ENCODE measurements around the gene ST6GALNAC5. TPM values are rescaled to one million over a fixed set of nuclear protein-coding genes. Genes with fewer than 3 reads are reported as not detected.

ST6GALNAC5 gene
- total RNA-seq, 2 experiments from 2014 or later: not detected

DNA sequence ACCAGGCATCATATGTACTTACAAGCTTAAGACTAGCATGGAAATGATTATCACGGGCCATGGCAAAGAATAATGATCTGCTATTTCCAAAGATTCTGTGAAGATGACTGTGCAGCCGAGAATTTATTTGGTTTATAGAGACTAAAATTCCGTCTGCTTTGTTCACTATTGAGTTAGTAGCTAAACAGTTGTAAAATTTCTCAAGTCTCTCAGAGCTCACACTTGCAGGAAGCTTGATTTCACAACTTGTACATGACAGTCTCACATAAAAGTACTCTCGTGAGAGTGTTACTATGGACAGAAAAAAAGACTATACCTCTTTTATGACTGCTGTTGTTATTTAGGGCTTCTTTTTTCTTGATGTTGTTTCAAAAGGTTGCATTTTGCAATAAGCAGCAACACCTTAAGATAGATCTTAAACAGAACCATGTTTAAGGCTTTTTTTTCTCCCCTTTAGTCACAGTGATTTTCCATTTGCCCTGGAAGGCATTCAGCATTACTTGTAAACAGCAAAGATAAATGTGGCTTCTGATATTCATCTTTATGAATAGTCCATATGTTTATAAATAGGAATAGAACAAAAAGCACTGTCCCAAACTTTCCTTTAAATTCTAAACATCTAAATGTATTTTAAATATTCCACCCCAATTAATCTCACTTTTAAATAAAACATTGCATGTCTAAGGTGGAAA lies 24.8 kb downstream of the ST6GALNAC5 start:
- POLR2A ChIA-PET: no interaction called here
- Histone ChIP-seq H3K27ac (ENCODE audit: low read depth in 1 of 2, low read length in 2 of 2) (no peak overlapping the region), H3K4me3 (ENCODE audit: low read length) (no peak overlapping the region), H3K27me3 (ENCODE audit: control insufficient read depth in 1 of 2, insufficient read depth in 2 of 2, low read length in 2 of 2) (no peaks in the 10 kb centered on the region), H3K4me1 (ENCODE audit: insufficient read depth, low read length) (no peaks in the 10 kb centered on the region), H3K36me3 (ENCODE audit: insufficient read depth, low read length) (no peaks in the 10 kb centered on the region), H3K9me3 (ENCODE audit: control insufficient read depth in 1 of 2, insufficient read depth in 1 of 2, low read length in 2 of 2) (no peaks in the 10 kb centered on the region)
- no peak for DNase-seq
- H3K9me3 Mint-ChIP-seq: no peaks in the 10 kb centered on the region
- intact Hi-C loops (cut with DNase I, micrococcal nuclease): no loop called here
- H3K27me3 Mint-ChIP-seq: no peaks in the 10 kb centered on the region
- H3K27ac Mint-ChIP-seq: no peak overlapping the region
- H3K36me3 Mint-ChIP-seq (ENCODE audit: low read depth): no peaks in the 10 kb centered on the region
- no peak overlapping the region for H3K4me3 Mint-ChIP-seq
- CTCF ChIA-PET: no interaction called here
- no peak for ATAC-seq (ENCODE audit: poor library complexity)
- no peaks in the 10 kb centered on the region for H3K4me1 Mint-ChIP-seq (ENCODE audit: low read depth)
- TF ChIP-seq, protein P1, sequence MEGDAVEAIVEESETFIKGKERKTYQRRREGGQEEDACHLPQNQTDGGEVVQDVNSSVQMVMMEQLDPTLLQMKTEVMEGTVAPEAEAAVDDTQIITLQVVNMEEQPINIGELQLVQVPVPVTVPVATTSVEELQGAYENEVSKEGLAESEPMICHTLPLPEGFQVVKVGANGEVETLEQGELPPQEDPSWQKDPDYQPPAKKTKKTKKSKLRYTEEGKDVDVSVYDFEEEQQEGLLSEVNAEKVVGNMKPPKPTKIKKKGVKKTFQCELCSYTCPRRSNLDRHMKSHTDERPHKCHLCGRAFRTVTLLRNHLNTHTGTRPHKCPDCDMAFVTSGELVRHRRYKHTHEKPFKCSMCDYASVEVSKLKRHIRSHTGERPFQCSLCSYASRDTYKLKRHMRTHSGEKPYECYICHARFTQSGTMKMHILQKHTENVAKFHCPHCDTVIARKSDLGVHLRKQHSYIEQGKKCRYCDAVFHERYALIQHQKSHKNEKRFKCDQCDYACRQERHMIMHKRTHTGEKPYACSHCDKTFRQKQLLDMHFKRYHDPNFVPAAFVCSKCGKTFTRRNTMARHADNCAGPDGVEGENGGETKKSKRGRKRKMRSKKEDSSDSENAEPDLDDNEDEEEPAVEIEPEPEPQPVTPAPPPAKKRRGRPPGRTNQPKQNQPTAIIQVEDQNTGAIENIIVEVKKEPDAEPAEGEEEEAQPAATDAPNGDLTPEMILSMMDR (IDR thresholded peaks at IDR 0.05): no peak

DNA sequence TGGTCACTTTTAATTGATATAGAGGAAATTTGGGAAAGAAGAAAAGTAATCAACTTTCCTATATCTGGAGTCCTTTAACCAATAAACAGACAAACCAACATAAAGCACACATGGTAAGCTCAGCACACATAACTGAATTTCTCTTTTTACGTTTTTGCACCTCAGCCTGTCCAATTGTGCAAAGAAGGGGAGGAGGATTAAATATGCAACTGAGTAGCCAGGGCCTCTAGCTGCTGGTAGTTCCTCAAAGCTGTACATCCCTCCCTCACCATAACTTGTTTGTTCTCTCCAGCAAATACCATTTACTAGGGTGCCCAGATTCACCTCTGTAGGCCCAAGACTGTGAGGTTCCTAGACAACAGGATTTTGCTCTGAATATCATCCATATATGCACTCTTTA lies 25.4 kb downstream of the ST6GALNAC5 start:
- Mint-ChIP-seq H3K4me1 (ENCODE audit: low read depth) (no peaks in the 10 kb centered on the region), H3K27me3 (no peaks in the 10 kb centered on the region), H3K36me3 (ENCODE audit: low read depth) (no peaks in the 10 kb centered on the region), H3K4me3 (no peak overlapping the region), H3K27ac (no peak overlapping the region), H3K9me3 (no peaks in the 10 kb centered on the region)
- no peak overlapping the region for H3K4me3 ChIP-seq (ENCODE audit: low read length)
- ATAC-seq (ENCODE audit: poor library complexity): no peak
- TF ChIP-seq, protein P1 (IDR thresholded peaks at IDR 0.05): no peak
- H3K27me3 ChIP-seq (ENCODE audit: control insufficient read depth in 1 of 2, insufficient read depth in 2 of 2, low read length in 2 of 2): no peaks in the 10 kb centered on the region
- no peaks in the 10 kb centered on the region for H3K4me1 ChIP-seq (ENCODE audit: insufficient read depth, low read length)
- ChIA-PET CTCF (no interaction called here), POLR2A (no interaction called here)
- intact Hi-C loops (cut with DNase I, micrococcal nuclease): no loop called here
- no peaks in the 10 kb centered on the region for H3K9me3 ChIP-seq (ENCODE audit: control insufficient read depth in 1 of 2, insufficient read depth in 1 of 2, low read length in 2 of 2)
- no peak overlapping the region for H3K27ac ChIP-seq (ENCODE audit: low read depth in 1 of 2, low read length in 2 of 2)
- no peaks in the 10 kb centered on the region for H3K36me3 ChIP-seq (ENCODE audit: insufficient read depth, low read length)
- DNase-seq: no peak

DNA sequence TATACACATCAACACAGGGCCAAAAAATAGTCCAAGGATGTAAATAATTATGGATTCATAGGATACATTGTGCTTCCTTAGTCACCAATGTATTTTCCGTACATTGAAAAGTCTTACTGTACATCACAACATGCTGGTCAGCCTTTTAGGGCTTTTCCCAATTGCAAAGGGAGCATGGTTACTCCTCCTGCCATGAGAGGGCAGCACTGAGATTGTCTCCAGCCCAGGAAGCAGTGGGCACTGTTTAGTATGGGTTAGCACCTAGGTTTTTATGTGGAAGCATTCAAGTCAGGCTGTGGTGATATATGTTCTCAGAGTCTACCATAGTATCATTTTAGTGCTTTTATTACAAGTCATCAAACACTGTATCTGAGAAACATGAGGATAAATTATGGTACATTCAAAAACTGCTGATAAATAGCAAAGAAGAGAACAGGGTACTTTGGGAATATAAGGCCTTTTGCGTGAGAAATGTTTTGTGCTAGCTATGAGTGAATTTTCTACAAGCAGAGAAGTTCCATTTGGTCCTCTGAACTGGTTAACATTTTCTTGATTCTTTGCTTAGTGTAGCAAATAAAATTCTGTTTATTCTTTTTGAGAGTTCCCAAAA lies 34.0 kb downstream of the ST6GALNAC5 start:
- H3K4me1 Mint-ChIP-seq (ENCODE audit: low read depth): no peaks in the 10 kb centered on the region
- ChIA-PET POLR2A (no interaction called here), CTCF (no interaction called here)
- Histone ChIP-seq H3K27ac (ENCODE audit: low read depth in 1 of 2, low read length in 2 of 2) (no peak overlapping the region), H3K4me1 (ENCODE audit: insufficient read depth, low read length) (no peaks in the 10 kb centered on the region), H3K9me3 (ENCODE audit: control insufficient read depth in 1 of 2, insufficient read depth in 1 of 2, low read length in 2 of 2) (no peaks in the 10 kb centered on the region), H3K36me3 (ENCODE audit: insufficient read depth, low read length) (no peaks in the 10 kb centered on the region), H3K4me3 (ENCODE audit: low read length) (no peak overlapping the region), H3K27me3 (ENCODE audit: control insufficient read depth in 1 of 2, insufficient read depth in 2 of 2, low read length in 2 of 2) (no peaks in the 10 kb centered on the region)
- intact Hi-C loops (cut with DNase I, micrococcal nuclease): loop anchor here (1.0 to 10.0 kb wide), 2 partner anchors 224 to 747 kb away; no protein-coding TSS in a partner anchor
- no peak overlapping the region for H3K27ac Mint-ChIP-seq
- TF ChIP-seq, protein P1 (IDR thresholded peaks at IDR 0.05): peak; percentile 70
- peaks cover 4% of the 10 kb centered on the region for H3K27me3 Mint-ChIP-seq
- ATAC-seq (ENCODE audit: poor library complexity) (no peak), DNase-seq (peak in 6 of 14 experiments; percentile 0 to 60 (median 33))
- no peak overlapping the region for H3K4me3 Mint-ChIP-seq
- no peaks in the 10 kb centered on the region for H3K36me3 Mint-ChIP-seq (ENCODE audit: low read depth)
- H3K9me3 Mint-ChIP-seq: no peaks in the 10 kb centered on the region
